GM18520 (cell line): ENCODE measurements around the gene PKDCC.
A peak's percentile ranks its signal among the peaks of the same experiment; 100 is the strongest.

Experiments used
- ATAC-seq: cut with Tn5 transposase; IDR thresholded peaks from one replicate; pipeline ENCODE4 v1.9.1; 2021; ENCODE audit not compliant: unreplicated experiment

PKDCC gene

GRCh38 chr2:42086500-42086953 is 38.7 kb downstream of the PKDCC start:
- no peak for ATAC-seq

- ATAC-seq = no peak
Observed at GRCh38 chr2:42087137-42087856, 39.5 kb downstream of the PKDCC start.

- no peak for ATAC-seq
Observed at GRCh38 chr2:42087857-42088195, 40.0 kb downstream of the PKDCC start.

- no peak for ATAC-seq
Observed at GRCh38 chr2:42089340-42089925, 41.6 kb downstream of the PKDCC start.

- ATAC-seq = no peak
Observed at GRCh38 chr2:42090216-42090615, 42.4 kb downstream of the PKDCC start.

- ATAC-seq = no peak
Observed at GRCh38 chr2:42091671-42092070, 43.9 kb downstream of the PKDCC start.

GRCh38 chr2:42092084-42092996 is 44.5 kb downstream of the PKDCC start:
- ATAC-seq = no peak

GRCh38 chr2:42094114-42094513 is 46.3 kb downstream of the PKDCC start:
- no peak for ATAC-seq

- no peak for ATAC-seq
Observed at GRCh38 chr2:42095923-42096408, 48.1 kb downstream of the PKDCC start.

- peak; percentile 40 for ATAC-seq
Observed at GRCh38 chr2:42096869-42097591, 49.2 kb downstream of the PKDCC start.

GRCh38 chr2:42098571-42099437 is 51.0 kb downstream of the PKDCC start:
- ATAC-seq = no peak

- ATAC-seq = no peak
Observed at GRCh38 chr2:42099438-42100173, 51.8 kb downstream of the PKDCC start.

GRCh38 chr2:42100683-42101205 is 52.9 kb downstream of the PKDCC start:
- no peak for ATAC-seq

- ATAC-seq = no peak
Observed at GRCh38 chr2:42101206-42102023, 53.6 kb downstream of the PKDCC start.

- peak; percentile 52 for ATAC-seq
Observed at GRCh38 chr2:42102024-42102590, 54.3 kb downstream of the PKDCC start.

GRCh38 chr2:42102591-42103450 is 55.0 kb downstream of the PKDCC start:
- no peak for ATAC-seq

- ATAC-seq = no peak
Observed at GRCh38 chr2:42103829-42104228, 56.0 kb downstream of the PKDCC start.
